Measurements from ENCODE around the gene VEGFA.
A peak's percentile ranks its signal among the peaks of the same experiment; 100 is the strongest.

The VEGFA gene

DNA sequence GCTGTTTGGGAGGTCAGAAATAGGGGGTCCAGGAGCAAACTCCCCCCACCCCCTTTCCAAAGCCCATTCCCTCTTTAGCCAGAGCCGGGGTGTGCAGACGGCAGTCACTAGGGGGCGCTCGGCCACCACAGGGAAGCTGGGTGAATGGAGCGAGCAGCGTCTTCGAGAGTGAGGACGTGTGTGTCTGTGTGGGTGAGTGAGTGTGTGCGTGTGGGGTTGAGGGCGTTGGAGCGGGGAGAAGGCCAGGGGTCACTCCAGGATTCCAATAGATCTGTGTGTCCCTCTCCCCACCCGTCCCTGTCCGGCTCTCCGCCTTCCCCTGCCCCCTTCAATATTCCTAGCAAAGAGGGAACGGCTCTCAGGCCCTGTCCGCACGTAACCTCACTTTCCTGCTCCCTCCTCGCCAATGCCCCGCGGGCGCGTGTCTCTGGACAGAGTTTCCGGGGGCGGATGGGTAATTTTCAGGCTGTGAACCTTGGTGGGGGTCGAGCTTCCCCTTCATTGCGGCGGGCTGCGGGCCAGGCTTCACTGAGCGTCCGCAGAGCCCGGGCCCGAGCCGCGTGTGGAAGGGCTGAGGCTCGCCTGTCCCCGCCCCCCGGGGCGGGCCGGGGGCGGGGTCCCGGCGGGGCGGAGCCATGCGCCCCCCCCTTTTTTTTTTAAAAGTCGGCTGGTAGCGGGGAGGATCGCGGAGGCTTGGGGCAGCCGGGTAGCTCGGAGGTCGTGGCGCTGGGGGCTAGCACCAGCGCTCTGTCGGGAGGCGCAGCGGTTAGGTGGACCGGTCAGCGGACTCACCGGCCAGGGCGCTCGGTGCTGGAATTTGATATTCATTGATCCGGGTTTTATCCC lies at the start of gene VEGFA:
VEGFA (plus strand) TSS at position 686 of the 846 bp plus-strand sequence.
- Histone ChIP-seq H3K9ac (peak within 1 kb of the TSS; percentile 100), H3K36me3 (ENCODE audit: insufficient read depth) (no peaks in the 10 kb centered on the region), H3K79me2 (ENCODE audit: insufficient read depth, low read depth) (peaks cover 48% of the 10 kb centered on the region), H3K27me3 (ENCODE audit: insufficient read depth, low read depth) (no peaks in the 10 kb centered on the region), H3K4me3 (IDR thresholded peaks at IDR 0.05; ENCODE audit: insufficient read depth, low read depth, low read length) (no peak within 1 kb of the TSS), H3K27ac (peak within 1 kb of the TSS; percentile 98), H3K4me2 (peak within 1 kb of the TSS; percentile 87), H4K20me1 (ENCODE audit: insufficient read depth) (no peaks in the 10 kb centered on the region; the same call in 1 of the 2 replicates), H3K4me1 (ENCODE audit: low read depth, poor library complexity, severe bottlenecking) (peaks cover 16% of the 10 kb centered on the region), H2AFZ (ENCODE audit: low read depth) (peak within 1 kb of the TSS; percentile 93)
- TF ChIP-seq, protein P1, sequence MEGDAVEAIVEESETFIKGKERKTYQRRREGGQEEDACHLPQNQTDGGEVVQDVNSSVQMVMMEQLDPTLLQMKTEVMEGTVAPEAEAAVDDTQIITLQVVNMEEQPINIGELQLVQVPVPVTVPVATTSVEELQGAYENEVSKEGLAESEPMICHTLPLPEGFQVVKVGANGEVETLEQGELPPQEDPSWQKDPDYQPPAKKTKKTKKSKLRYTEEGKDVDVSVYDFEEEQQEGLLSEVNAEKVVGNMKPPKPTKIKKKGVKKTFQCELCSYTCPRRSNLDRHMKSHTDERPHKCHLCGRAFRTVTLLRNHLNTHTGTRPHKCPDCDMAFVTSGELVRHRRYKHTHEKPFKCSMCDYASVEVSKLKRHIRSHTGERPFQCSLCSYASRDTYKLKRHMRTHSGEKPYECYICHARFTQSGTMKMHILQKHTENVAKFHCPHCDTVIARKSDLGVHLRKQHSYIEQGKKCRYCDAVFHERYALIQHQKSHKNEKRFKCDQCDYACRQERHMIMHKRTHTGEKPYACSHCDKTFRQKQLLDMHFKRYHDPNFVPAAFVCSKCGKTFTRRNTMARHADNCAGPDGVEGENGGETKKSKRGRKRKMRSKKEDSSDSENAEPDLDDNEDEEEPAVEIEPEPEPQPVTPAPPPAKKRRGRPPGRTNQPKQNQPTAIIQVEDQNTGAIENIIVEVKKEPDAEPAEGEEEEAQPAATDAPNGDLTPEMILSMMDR (conservative IDR thresholded peaks at IDR 0.05; ENCODE audit: low read depth, low read length) = peak; percentile 96

DNA sequence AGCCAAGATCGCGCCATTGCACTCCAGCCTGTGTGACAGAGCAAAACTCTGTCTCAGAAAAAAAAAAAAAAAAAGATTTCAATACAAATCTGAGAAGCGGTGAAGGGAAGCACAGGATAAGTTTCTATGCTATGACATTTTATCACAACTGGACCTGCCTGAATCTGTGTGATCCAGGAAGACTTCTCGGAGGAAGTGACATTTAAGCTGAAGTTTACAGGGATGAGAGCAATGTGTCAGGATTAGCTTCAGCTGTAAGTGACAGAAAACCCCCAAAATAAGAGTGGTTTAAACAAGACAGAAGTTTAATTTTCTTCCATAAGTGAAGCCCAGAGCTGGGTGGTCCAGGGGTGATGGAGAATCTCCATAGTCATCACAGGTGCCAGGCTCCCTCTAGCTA lies 49.0 kb upstream of the VEGFA start:
- no peaks in the 10 kb centered on the region for H3K27me3 ChIP-seq (ENCODE audit: insufficient read depth, low read depth)
- no peaks in the 10 kb centered on the region for H3K79me2 ChIP-seq (ENCODE audit: insufficient read depth, low read depth)
- no peaks in the 10 kb centered on the region for H4K20me1 ChIP-seq (ENCODE audit: insufficient read depth)
- no peak overlapping the region for H3K4me2 ChIP-seq
- no peak overlapping the region for H2AFZ ChIP-seq (ENCODE audit: low read depth)
- TF ChIP-seq, protein P1 (conservative IDR thresholded peaks at IDR 0.05; ENCODE audit: low read depth, low read length) = no peak
- no peak overlapping the region for H3K27ac ChIP-seq
- H3K4me1 ChIP-seq (ENCODE audit: low read depth, poor library complexity, severe bottlenecking) = peaks cover 45% of the 10 kb centered on the region
- no peak overlapping the region for H3K9ac ChIP-seq
- H3K36me3 ChIP-seq (ENCODE audit: insufficient read depth) = no peaks in the 10 kb centered on the region
- no peak overlapping the region for H3K4me3 ChIP-seq (IDR thresholded peaks at IDR 0.05; ENCODE audit: insufficient read depth, low read depth, low read length)

DNA sequence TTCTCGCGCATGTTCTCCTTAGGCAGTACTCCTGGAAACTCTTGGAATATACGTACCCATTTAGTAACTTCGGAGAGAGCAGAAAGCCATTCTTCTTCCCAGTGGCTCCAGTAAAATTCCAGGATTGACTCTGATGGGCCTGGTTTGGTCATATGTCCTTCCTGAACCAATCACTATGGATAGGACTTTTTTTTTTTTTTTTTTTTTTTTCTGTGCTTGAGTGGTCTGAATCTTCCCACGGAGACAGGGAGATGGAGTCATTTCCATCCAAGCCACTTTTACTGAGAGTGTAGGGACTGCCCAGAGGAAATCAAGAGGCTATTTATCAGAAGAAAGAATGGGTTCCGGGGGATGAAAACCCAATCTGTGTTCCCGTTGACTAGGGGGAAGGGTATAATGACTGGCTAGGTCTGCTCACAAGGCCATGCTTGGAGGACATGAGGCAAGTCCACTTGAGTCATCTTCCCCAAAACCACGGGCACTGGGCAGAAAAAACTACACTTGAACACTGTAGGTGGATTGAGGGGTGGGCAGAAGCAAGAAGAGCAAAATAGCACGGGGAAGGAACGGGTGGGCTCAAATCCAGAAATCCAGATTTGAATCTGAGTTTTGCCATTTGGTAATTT lies 47.0 kb upstream of the VEGFA start:
- H3K27ac ChIP-seq = no peak overlapping the region
- H3K4me1 ChIP-seq (ENCODE audit: low read depth, poor library complexity, severe bottlenecking) = peaks cover 34% of the 10 kb centered on the region
- no peak overlapping the region for H2AFZ ChIP-seq (ENCODE audit: low read depth)
- no peaks in the 10 kb centered on the region for H3K79me2 ChIP-seq (ENCODE audit: insufficient read depth, low read depth)
- no peak overlapping the region for H3K4me2 ChIP-seq
- H3K27me3 ChIP-seq (ENCODE audit: insufficient read depth, low read depth) = no peaks in the 10 kb centered on the region
- H4K20me1 ChIP-seq (ENCODE audit: insufficient read depth) = no peaks in the 10 kb centered on the region
- H3K4me3 ChIP-seq (IDR thresholded peaks at IDR 0.05; ENCODE audit: insufficient read depth, low read depth, low read length) = no peak overlapping the region
- H3K9ac ChIP-seq = no peak overlapping the region
- TF ChIP-seq, protein P1 (conservative IDR thresholded peaks at IDR 0.05; ENCODE audit: low read depth, low read length) = no peak
- H3K36me3 ChIP-seq (ENCODE audit: insufficient read depth) = no peaks in the 10 kb centered on the region

DNA sequence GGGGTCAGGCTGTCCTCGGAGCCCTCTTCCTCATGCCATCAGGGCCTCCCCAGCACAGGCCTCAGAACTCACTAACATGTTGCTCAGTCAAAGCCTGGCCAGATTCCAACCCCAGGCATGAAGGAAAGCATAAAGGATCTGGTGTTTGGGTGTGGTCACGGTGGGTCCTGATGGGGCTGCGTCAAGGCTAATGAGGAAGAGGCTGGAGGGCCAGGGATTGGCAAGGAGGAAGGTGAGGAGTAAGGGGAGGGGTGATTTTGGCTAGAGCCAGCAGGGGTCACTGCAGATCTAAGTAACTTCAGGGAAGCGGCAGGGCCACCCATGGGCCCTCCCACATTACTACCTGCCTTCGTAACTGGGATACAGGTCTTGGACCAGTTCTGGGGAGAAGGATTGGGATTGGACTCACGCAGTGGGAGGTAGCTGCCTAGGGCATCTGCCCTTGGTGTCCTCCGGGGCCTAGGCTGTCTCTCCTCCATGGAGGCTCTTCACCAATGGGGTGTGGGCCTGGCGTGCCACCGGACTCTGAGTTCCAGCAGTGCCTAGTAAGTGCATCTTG lies 46.2 kb upstream of the VEGFA start:
- TF ChIP-seq, protein P1 (conservative IDR thresholded peaks at IDR 0.05; ENCODE audit: low read depth, low read length) = peak; percentile 74
- no peak overlapping the region for H3K9ac ChIP-seq
- 0 out of 2 replicates have a peak overlapping the region, but pooled peaks have one; percentile 32 for H2AFZ ChIP-seq (ENCODE audit: low read depth)
- H3K27me3 ChIP-seq (ENCODE audit: insufficient read depth, low read depth) = no peaks in the 10 kb centered on the region
- no peaks in the 10 kb centered on the region for H4K20me1 ChIP-seq (ENCODE audit: insufficient read depth)
- no peaks in the 10 kb centered on the region for H3K36me3 ChIP-seq (ENCODE audit: insufficient read depth)
- no peaks in the 10 kb centered on the region for H3K79me2 ChIP-seq (ENCODE audit: insufficient read depth, low read depth)
- no peak overlapping the region for H3K27ac ChIP-seq
- H3K4me2 ChIP-seq = peak overlapping the region; percentile 52; the same call in 1 of the 2 replicates
- H3K4me3 ChIP-seq (IDR thresholded peaks at IDR 0.05; ENCODE audit: insufficient read depth, low read depth, low read length) = no peak overlapping the region
- peaks cover 34% of the 10 kb centered on the region for H3K4me1 ChIP-seq (ENCODE audit: low read depth, poor library complexity, severe bottlenecking)
